Measurements from ENCODE around the gene SPCS3.

SPCS3 gene

DNA sequence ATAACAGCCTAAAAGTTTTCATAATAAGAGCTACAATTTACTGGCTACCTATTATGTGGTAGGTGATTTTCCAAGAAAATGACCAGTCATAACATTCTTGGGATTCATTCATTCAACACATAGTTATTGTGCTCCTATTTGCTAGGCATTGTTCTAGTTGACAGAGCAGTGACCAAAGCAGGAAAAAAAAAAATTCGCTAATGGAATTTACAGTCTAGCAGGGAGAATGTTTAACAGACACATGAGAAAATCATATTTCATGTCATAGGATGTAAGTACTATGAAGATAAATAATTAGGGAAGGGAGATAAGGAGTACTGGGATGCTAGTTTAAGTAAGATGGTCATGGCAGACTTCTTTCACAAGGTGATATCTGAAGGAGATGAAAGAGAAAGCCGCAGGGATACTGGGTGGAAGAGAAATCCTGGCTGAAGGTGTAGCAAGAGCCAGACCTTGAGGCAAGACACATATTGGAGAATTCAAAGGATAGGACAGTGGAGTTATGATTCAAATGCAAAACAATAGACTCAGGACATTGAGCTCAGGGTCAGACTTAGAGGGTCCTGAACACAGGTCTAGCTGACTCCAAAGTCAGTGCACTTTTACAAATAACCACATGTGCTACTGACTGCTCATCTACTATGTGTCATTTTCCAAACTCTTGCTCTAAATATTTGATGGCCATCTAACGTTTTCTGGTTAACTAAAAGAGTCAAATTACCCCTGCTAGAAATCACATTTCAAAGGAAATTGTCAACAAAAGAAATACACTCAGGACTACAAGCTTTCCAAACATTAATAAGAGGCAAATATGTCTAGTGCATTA is 20.4 kb downstream of the SPCS3 start:
- TF ChIP-seq TAF1 (IDR thresholded peaks at IDR 0.05; ENCODE audit: borderline replicate concordance, insufficient read depth, low read length) (no peak), SIN3A (IDR thresholded peaks at IDR 0.05; ENCODE audit: borderline replicate concordance, insufficient read depth, low read length) (no peak), FOXP2 (optimal IDR thresholded peaks at IDR 0.05; ENCODE audit: borderline replicate concordance, extremely low read depth, extremely low read length, insufficient read depth) (no peak), POLR2AphosphoS5 (IDR thresholded peaks at IDR 0.05; ENCODE audit: low read depth, low read length) (no peak)
- TF ChIP-seq, protein P1, sequence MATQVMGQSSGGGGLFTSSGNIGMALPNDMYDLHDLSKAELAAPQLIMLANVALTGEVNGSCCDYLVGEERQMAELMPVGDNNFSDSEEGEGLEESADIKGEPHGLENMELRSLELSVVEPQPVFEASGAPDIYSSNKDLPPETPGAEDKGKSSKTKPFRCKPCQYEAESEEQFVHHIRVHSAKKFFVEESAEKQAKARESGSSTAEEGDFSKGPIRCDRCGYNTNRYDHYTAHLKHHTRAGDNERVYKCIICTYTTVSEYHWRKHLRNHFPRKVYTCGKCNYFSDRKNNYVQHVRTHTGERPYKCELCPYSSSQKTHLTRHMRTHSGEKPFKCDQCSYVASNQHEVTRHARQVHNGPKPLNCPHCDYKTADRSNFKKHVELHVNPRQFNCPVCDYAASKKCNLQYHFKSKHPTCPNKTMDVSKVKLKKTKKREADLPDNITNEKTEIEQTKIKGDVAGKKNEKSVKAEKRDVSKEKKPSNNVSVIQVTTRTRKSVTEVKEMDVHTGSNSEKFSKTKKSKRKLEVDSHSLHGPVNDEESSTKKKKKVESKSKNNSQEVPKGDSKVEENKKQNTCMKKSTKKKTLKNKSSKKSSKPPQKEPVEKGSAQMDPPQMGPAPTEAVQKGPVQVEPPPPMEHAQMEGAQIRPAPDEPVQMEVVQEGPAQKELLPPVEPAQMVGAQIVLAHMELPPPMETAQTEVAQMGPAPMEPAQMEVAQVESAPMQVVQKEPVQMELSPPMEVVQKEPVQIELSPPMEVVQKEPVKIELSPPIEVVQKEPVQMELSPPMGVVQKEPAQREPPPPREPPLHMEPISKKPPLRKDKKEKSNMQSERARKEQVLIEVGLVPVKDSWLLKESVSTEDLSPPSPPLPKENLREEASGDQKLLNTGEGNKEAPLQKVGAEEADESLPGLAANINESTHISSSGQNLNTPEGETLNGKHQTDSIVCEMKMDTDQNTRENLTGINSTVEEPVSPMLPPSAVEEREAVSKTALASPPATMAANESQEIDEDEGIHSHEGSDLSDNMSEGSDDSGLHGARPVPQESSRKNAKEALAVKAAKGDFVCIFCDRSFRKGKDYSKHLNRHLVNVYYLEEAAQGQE (IDR thresholded peaks at IDR 0.05; ENCODE audit: insufficient read depth in 1 of 2, low read depth in 2 of 2, low read length in 2 of 2), result no peak

DNA sequence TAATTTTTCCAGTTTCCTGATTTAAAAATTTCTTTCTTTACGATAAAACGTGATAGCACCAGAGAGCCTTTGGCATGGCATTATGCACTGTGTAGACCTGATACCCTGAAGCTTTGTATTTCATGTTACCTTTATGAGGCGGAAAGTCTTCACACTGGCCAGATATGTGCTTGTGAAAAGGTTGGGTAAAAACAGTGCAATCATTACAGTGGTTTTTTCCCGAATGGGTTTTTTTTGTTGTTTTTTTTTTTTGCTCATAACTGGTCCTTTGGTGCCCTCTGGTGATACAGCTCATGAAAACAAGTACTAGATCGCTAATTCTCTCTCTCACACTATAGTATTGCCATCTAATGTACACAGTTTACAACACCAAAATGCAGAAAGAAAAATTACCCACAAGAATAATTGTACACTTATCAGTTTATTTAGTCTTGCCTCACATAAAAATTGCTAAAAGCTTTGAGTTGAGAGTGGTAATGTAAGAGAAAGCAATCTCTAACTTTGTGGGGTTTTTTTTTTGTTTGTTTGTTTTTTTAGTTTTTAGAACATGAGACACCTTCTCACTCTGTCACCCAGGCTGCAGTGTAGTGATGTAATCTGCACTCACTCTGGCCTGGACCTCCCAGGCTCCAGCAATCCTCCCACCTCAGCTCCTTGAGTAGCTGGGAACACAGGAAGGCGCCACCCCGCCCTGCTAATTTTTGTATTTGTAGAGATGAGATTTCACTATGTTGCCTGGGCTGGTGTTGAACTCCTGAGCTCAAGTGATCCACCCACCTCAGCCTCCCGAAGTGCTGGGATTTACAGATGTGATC is 21.3 kb downstream of the SPCS3 start:
- TF ChIP-seq TAF1 (IDR thresholded peaks at IDR 0.05; ENCODE audit: borderline replicate concordance, insufficient read depth, low read length), result no peak
- TF ChIP-seq FOXP2 (optimal IDR thresholded peaks at IDR 0.05; ENCODE audit: borderline replicate concordance, extremely low read depth, extremely low read length, insufficient read depth), result no peak
- TF ChIP-seq POLR2AphosphoS5 (IDR thresholded peaks at IDR 0.05; ENCODE audit: low read depth, low read length), result no peak

DNA sequence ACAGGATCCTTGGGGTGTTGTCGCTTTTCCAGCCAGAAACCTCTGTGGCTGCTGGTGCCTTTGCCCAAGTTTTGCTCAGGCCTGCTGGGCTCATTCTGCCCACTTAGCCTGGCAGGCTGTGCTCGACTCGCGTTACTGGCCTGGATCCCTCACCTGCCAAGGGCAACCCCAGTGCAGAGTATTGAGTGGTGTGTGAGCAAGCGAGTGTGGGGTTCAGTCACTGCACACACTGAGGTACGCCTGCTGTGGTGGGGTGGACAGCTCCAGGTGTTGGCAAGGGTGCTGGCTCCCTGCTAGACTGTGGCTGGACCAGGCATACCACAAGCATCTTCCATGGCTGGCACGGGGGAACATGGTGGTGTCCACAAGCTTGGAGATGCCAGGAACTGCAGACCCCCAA is 22.6 kb downstream of the SPCS3 start:
- TF ChIP-seq TAF1 (IDR thresholded peaks at IDR 0.05; ENCODE audit: borderline replicate concordance, insufficient read depth, low read length) (no peak), SIN3A (IDR thresholded peaks at IDR 0.05; ENCODE audit: borderline replicate concordance, insufficient read depth, low read length) (no peak), FOXP2 (optimal IDR thresholded peaks at IDR 0.05; ENCODE audit: borderline replicate concordance, extremely low read depth, extremely low read length, insufficient read depth) (no peak), POLR2AphosphoS5 (IDR thresholded peaks at IDR 0.05; ENCODE audit: low read depth, low read length) (no peak)
- TF ChIP-seq, protein P1 (IDR thresholded peaks at IDR 0.05; ENCODE audit: insufficient read depth in 1 of 2, low read depth in 2 of 2, low read length in 2 of 2), result no peak

DNA sequence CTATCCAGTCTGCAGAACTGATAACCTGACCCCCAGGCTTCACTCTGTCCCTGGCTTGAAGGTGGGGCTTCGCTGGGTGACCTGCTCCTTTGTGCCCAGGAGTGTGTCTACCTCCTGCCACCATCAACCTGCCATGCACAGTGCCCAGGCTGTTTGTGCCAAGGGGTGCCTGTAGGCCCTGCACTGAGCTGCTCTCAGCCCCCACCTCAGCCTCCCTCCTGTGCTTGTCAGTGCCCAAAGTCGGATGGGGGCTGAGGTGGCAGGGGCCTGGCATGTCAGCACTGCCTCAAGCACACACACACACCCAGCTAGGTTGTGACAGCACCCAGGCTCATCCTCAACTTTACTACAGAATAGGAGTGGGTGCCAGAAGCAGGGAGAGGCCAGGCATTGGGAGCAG is 23.5 kb downstream of the SPCS3 start:
- TF ChIP-seq POLR2AphosphoS5 (IDR thresholded peaks at IDR 0.05; ENCODE audit: low read depth, low read length) (no peak), FOXP2 (optimal IDR thresholded peaks at IDR 0.05; ENCODE audit: borderline replicate concordance, extremely low read depth, extremely low read length, insufficient read depth) (no peak), SIN3A (IDR thresholded peaks at IDR 0.05; ENCODE audit: borderline replicate concordance, insufficient read depth, low read length) (no peak), TAF1 (IDR thresholded peaks at IDR 0.05; ENCODE audit: borderline replicate concordance, insufficient read depth, low read length) (no peak)
- TF ChIP-seq, protein P1 (IDR thresholded peaks at IDR 0.05; ENCODE audit: insufficient read depth in 1 of 2, low read depth in 2 of 2, low read length in 2 of 2), result no peak

DNA sequence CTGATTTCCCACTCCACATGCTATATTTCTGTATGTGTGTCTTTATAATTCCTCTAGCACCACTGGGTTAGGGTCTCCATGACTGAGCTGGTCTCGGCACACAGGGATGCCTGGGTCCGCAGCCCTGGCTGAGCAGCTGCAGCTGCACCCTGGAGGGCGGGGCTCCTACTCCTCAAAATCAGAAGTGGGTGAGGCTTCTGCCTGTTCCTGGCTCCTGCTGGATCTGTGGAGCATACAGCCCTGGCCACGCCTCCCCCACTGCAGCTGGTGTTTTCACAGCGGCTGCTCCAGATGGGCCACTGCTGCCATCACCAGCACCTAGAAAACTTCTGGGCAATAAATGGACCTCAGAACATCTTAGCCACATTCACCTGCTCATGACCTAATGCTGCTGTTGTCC is 30.9 kb downstream of the SPCS3 start:
- no peak for TF ChIP-seq FOXP2 (optimal IDR thresholded peaks at IDR 0.05; ENCODE audit: borderline replicate concordance, extremely low read depth, extremely low read length, insufficient read depth)
- no peak for TF ChIP-seq POLR2AphosphoS5 (IDR thresholded peaks at IDR 0.05; ENCODE audit: low read depth, low read length)
- TF ChIP-seq SIN3A (IDR thresholded peaks at IDR 0.05; ENCODE audit: borderline replicate concordance, insufficient read depth, low read length), result no peak
- TF ChIP-seq, protein P1 (IDR thresholded peaks at IDR 0.05; ENCODE audit: insufficient read depth in 1 of 2, low read depth in 2 of 2, low read length in 2 of 2), result no peak
- TF ChIP-seq TAF1 (IDR thresholded peaks at IDR 0.05; ENCODE audit: borderline replicate concordance, insufficient read depth, low read length), result no peak
